ENCODE results near the gene MEG3.

MEG3 gene

GRCh38 chr14:100879782-100880181, 53.9 kb downstream of the MEG3 start:
- TF ChIP-seq CTCF (IDR thresholded peaks at IDR 0.05; ENCODE audit: insufficient read depth, low read length, poor library complexity, severe bottlenecking): no peak
- H3K27me3 ChIP-seq (replicated peaks; ENCODE audit: control insufficient read depth, insufficient read depth, low read length): no peaks in the 10 kb centered on the region
- H3K4me3 ChIP-seq (replicated peaks; ENCODE audit: low read depth, low read length): no peak overlapping the region
- no peaks in the 10 kb centered on the region for H3K36me3 ChIP-seq (ENCODE audit: control insufficient read depth, insufficient read depth, low read length)
- no peak for DNase-seq (ENCODE audit: extremely low read depth, insufficient read length)

GRCh38 chr14:100880271-100881101, 54.6 kb downstream of the MEG3 start:
- no peak for DNase-seq (ENCODE audit: extremely low read depth, insufficient read length)
- Histone ChIP-seq H3K27me3 (replicated peaks; ENCODE audit: control insufficient read depth, insufficient read depth, low read length) (no peaks in the 10 kb centered on the region), H3K36me3 (ENCODE audit: control insufficient read depth, insufficient read depth, low read length) (no peaks in the 10 kb centered on the region), H3K4me3 (replicated peaks; ENCODE audit: low read depth, low read length) (no peak overlapping the region)
- TF ChIP-seq CTCF (IDR thresholded peaks at IDR 0.05; ENCODE audit: insufficient read depth, low read length, poor library complexity, severe bottlenecking): no peak

GRCh38 chr14:100881211-100882025, 55.5 kb downstream of the MEG3 start:
- Histone ChIP-seq H3K4me3 (replicated peaks; ENCODE audit: low read depth, low read length) (no peak overlapping the region), H3K27me3 (replicated peaks; ENCODE audit: control insufficient read depth, insufficient read depth, low read length) (no peaks in the 10 kb centered on the region), H3K36me3 (ENCODE audit: control insufficient read depth, insufficient read depth, low read length) (no peaks in the 10 kb centered on the region)
- TF ChIP-seq CTCF (IDR thresholded peaks at IDR 0.05; ENCODE audit: insufficient read depth, low read length, poor library complexity, severe bottlenecking): no peak
- no peak for DNase-seq (ENCODE audit: extremely low read depth, insufficient read length)

- no peak for TF ChIP-seq CTCF (IDR thresholded peaks at IDR 0.05; ENCODE audit: insufficient read depth, low read length, poor library complexity, severe bottlenecking)
- Histone ChIP-seq H3K36me3 (ENCODE audit: control insufficient read depth, insufficient read depth, low read length) (no peaks in the 10 kb centered on the region), H3K27me3 (replicated peaks; ENCODE audit: control insufficient read depth, insufficient read depth, low read length) (no peaks in the 10 kb centered on the region), H3K4me3 (replicated peaks; ENCODE audit: low read depth, low read length) (no peak overlapping the region)
- no peak for DNase-seq (ENCODE audit: extremely low read depth, insufficient read length)
These were observed 56.4 kb downstream of the MEG3 start for GRCh38 chr14:100882026-100882967.

GRCh38 chr14:100882991-100883788, 57.3 kb downstream of the MEG3 start:
- DNase-seq (ENCODE audit: extremely low read depth, insufficient read length): no peak
- no peaks in the 10 kb centered on the region for H3K27me3 ChIP-seq (replicated peaks; ENCODE audit: control insufficient read depth, insufficient read depth, low read length)
- H3K36me3 ChIP-seq (ENCODE audit: control insufficient read depth, insufficient read depth, low read length): no peaks in the 10 kb centered on the region
- no peak for TF ChIP-seq CTCF (IDR thresholded peaks at IDR 0.05; ENCODE audit: insufficient read depth, low read length, poor library complexity, severe bottlenecking)
- H3K4me3 ChIP-seq (replicated peaks; ENCODE audit: low read depth, low read length): no peak overlapping the region

All from GM06990 (cell line).